HS-5 (cell line): ENCODE measurements around the gene CRY2.
"Not testable (repeated sequence)": the region's sequence is repeated elsewhere in the genome, so short reads cannot be mapped to it uniquely, and the experiment has no call there.

Source experiments
- DNase-seq: peaks from one replicate; pipeline ENCODE4 v3.0.0-alpha.2; 2012; ENCODE audit warnings: low read depth

The CRY2 gene

DNA sequence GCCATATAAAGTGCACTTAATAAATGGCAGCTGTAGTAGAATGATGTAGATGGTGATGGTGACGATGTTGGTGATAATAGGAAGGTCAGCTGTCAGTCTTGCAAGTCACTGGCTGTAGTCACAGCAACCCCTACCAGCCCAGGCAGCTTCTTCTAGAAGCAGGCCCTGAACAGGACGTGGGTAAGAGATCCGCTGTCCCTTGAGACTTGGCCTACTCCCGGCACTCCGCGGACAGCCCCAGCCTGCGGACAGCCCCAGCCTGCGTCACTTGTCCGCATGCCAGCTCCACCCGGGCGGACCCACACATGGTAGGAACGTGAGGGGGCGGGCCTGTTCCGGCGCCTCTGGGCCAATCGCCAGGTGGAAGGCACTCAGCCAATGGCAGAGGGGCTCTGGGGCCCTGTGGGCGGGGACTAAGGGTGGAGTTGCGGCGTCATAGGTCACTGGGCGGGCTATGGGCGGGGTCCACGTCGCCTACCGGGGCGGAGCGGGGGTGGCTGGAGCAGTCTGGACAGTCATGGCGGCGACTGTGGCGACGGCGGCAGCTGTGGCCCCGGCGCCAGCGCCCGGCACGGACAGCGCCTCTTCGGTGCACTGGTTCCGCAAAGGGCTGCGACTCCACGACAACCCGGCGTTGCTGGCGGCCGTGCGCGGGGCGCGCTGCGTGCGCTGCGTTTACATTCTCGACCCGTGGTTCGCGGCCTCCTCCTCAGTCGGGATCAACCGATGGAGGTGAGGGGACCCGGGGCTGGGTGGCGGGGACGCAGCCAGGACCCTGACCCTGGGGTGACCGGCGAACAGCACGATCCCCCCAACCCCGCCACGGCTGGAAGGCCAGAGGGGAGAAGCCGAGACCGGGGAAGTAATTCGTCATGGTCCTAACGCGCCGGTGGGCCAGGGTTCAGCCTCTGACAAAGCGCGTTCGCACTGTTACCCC, at the start of gene CRY2:
Gene CRY2 (plus strand): TSS at position 502 of the 937 bp plus-strand sequence. CDS start 16 bp downstream, at position 518.
- DNase-seq: peak; percentile 90

DNA sequence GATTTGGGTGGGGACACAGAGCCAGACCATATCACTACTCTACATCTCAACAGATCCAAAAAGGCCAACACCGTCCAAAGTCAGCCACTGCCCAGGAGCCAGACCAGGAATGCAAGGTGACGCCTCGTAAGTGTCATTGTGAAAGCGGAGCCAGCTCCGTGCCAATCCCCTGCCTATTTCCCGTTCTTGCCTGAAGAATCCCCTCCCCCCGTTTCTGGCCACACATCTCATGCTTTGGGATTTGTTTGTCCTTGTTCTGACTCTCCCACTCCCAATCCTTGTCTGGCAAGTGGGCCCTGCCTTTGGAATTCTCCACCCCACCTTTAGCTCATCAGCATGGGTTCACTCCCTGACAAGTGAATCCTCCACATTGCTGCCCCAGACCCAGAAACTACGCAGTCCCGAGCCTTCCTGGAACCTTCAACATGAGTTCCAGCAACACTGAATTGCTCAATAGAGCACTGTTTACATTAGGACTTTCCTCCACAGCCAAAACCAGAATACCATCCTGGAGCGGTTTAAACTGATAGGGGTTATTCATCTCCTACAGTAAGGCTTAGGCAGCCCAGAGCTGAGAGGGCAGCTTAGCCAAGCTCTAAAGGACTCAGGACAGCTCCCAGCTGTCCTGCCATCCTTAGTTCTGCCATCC, 48.4 kb upstream of the CRY2 start:
- DNase-seq: no peak

DNA sequence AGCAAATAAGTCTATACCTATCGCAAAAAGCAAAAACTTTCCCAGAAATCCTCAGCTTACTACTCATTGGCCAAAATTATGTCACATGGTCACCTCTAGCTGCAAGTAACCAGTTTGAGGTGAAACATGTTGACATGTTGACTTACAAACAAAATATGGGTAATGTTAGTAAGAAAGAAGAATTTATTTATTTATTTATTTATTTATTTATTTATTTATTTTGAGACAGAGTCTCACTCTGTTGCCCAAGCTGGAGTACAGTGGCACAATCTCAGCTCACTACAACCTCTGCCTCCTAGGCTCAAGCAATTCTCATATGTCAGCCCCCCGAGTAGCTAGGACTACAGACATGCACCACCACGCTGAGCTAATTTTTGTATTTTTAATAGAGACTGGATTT, 47.7 kb upstream of the CRY2 start:
- no peak for DNase-seq

DNA sequence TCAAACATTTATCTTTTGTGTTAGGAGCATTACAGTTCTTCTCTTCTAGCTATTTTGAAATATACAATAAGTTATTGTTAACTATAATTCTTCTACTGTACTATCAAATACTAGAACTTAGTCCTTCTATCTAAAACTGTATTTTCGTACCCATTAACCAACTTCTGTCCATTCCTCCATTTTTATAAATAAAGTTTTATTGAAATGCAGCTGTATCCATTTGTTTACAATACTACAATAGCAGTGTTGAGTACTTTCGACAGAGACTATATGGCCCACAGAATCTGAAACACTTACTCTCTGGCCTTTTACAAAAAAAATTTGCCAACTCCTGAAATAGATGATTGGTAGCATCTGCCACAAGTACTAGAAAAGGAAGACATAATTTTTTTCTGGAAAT, 47.0 kb upstream of the CRY2 start:
- no peak for DNase-seq

DNA sequence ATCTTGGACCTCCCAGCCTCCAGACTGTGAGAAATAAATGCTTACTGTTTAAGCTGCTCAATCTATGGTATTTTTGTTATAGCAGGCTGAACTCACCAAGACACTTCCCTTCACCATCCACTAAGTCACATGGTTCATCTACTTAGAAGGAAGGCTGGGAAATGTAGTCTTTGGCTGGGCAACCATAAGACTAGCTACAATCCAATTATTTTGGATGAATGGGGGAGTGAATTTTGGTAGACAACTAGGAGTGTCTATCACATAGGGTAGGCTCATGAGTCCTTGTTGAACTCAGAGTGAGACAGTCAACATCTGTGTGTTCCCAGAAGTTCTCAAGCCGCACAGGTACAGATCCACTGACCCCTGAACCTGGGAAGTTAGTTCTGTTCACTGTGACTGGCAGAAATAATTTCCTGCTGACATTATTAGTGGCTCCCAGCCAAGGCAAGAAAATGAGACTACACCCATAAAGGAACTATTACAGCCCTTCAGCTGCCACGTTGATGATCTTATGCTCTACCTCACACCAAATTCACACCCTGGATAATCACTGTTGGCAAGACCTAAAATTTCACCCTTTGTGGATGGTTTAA, 45.5 kb upstream of the CRY2 start:
- DNase-seq: no peak

DNA sequence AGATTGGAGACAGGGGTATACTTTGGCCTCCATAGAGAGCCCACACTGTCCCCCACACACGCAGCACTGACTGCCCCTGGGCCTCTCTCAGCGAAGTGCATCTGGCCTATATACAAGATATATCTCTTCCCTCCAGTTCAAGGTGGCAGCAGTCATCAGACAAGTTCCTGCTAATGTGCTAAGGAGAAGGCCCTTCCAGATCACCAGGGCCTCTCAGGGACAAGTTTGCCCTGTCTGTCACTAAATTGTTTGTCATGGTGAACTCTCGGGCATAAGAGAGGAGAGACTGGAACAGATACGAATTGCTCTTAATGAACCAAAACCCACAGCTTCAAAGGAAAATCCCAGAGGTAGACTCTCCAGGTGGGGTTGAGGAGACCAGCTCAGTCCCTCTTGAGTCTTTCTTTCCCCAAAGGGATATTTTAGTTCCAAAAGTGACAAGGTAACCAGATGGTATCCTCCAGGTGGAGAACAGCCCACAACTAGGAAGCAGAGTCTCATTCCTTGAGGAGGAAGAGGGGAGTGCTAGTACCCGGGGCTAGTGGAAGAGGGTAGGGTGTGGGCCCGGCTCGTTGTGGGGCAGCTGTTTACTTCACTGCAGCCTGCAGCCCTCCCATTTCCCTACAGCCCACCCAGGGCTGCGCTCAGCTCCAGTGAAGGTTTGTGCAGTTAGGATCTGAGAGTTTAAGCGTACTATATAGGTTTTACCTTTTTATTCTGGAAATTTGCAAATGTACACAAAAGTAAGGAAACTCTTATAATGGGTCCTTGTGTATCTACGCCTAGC, 44.6 kb upstream of the CRY2 start:
- DNase-seq: no peak

DNA sequence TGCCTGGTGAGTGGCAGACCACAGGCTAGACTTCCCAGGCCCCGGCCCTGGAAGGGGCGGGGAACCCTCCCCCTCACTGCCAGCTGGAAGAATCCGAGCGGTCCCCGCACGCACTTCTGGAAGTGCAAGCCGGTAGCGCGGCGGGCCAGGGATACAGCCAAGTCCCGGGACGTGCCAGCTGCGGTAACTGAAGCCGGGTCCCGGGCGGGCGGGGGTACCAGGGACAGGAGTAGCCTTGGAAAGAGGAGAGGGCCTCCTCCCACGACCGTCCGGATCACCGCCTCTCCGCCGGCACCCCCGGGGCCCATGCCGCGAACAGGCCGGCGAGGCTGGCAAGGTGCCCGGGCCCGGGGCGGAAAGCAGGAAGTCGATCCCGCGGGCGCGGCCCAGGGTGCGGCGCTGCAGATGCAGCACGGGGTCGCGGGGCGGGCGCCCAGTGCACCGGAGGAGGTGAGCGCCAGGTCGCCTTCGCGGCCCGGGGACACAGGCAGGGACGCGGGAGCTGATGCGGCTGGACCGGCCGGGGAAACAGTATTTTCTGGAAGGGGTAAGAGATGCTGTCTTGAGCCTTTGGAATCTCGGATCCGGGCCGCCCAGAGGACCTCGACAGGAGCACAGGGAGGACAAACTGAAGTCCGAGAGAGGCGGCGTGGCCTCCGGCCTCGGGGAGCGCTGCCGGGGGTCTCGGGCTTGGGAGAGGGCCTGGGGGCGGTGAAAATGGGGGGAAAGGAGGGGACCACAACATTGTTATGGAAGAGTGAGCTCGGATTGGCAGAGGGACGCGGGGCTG, 43.1 kb upstream of the CRY2 start:
- no peak for DNase-seq

DNA sequence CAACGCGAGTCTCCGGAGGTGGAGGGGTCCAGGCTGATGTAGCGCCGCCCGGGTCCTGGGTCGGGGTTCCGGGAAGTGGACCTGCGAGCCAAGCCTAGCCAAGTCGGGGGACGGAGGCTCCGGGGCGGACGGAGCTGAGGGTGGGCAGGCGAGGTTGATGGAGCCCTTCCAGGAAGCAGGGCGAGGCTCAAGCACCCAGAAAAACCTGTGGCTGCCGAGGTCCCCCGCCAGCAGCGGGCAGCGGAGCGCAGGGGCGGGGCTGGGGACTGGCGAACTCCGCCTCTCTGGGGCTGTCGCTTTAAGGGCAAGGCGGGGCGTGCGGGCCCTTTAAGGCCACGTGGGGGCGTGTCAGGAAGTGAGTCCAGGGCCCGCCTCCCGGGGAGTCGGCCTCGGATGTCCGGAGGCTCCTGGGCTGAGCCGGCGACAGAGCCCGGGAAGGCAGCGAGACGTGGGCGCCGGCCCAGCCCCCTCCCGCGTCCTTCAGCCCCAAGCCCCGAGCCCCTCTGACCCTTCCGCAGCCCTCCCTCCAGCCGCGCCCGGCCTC, 42.4 kb upstream of the CRY2 start, which contains the start of gene SLC35C1:
Gene SLC35C1 (plus strand): TSS at position 389 of the 544 bp plus-strand sequence. CDS start 653 bp downstream, outside the sequence.
- peak; percentile 66 for DNase-seq

DNA sequence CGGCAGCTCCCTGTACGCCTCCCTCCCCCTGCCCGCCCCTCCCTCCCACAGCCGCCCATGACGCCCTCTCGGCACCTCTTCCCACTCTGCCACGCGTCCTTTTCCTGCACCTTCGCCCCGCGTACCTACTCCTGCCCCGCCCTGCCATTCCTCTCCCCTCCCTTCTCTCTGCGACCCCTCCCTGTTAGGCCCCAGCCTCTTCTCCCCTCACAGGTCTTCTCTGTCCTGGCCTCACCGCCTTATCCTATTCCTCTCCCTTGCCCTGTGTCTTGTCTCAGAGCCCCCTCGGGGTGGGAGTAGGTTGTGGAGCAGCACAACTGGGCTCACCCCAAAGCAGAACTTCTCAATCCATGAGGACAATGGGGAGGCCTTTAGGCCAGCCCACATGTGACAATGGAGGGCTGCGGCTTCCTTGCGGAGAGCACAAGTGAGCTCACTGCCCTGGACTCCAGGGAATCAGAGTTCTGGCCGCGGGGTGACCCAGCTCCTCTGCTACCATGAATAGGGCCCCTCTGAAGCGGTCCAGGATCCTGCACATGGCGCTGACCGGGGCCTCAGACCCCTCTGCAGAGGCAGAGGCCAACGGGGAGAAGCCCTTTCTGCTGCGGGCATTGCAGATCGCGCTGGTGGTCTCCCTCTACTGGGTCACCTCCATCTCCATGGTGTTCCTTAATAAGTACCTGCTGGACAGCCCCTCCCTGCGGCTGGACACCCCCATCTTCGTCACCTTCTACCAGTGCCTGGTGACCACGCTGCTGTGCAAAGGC, 41.8 kb upstream of the CRY2 start:
- no peak for DNase-seq

DNA sequence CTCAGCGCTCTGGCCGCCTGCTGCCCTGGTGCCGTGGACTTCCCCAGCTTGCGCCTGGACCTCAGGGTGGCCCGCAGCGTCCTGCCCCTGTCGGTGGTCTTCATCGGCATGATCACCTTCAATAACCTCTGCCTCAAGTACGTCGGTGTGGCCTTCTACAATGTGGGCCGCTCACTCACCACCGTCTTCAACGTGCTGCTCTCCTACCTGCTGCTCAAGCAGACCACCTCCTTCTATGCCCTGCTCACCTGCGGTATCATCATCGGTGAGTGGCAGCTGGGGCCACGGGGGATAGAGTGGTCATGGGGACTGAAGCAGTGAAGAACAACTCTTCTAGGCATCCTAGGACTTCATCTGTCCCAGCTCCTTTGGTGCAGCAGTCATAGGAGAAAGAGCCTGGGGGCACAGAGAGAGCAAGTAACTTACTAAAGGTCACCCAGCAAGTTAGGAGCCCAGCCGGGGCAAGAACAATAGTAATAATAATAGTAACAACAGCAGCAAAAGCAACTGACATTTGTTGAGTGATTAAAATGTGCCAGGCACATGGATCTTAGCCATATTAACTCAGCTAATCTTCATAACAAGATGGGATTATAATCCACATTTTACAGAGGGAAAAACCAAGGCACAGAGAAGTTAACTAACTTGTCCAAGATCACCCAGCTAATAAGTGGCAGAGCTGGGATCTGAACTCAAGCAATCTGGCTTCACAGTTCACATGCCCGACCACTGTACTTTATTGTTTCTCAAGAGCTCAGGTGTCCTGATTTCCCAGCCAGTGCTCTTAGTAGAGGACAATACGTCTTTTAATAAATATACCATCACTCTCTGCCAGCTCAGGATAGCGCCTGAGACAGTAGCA, 41.0 kb upstream of the CRY2 start:
- DNase-seq: no peak

DNA sequence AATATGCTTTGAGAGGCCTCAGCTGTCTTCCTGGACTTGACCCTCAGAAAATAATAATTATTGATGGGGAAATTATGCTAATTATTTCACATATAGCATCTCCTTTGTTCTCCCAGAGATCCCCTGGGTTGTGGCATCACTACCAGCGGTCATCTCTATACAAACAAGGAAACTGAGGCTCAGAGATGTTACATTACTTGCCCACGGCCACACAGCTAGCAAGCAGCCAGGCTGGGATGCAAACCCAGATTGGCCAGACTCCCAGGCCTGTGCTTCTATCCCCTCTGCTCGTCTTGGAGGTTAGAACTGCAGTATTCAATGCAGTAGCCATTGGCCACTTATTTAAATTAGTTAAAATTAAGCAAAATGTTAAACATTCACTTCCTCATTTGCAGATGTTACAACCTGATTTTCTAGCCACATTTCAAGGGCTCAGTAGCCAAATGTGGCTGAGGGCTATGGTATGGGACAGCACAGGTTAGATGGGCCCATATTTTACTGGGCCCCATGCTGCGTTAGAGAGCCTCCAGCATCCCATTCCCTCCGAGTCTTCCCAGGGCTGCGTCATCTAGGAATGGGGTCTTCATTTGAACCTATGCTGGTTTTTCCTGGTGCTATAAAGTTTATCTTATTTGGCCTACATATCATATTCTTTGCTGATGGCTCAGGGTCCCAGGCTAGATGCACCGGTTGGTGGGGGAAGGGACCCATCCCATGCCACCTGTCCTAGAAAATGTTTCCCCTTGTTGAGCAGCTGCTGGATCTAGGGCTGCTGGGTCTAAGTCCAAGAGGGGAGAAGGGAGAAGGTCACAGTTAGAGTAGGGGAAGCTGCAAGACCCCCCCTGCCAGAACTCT, 40.1 kb upstream of the CRY2 start:
- no peak for DNase-seq

DNA sequence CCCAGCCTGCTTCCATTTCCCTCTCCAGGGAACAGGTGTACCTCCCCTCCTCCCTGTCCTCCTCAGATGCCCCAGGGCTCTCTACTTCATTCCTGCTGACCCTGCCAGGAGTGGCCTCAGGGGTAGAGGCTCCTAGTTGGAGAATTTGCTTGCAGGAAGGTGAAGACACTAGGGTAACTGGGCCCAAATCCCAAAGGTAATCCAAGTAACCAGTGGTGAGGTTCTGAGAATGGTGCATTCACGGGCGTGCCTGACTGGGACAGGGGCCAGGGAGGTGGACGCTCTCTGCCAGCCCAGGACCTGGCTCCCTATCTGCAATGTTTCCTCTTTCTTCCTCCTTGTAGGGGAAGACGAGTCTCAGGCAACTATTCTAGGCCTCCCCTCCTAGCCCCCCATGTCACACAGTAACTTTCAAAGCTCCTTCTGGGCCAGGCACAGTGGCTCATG, 39.5 kb upstream of the CRY2 start:
- no peak for DNase-seq

DNA sequence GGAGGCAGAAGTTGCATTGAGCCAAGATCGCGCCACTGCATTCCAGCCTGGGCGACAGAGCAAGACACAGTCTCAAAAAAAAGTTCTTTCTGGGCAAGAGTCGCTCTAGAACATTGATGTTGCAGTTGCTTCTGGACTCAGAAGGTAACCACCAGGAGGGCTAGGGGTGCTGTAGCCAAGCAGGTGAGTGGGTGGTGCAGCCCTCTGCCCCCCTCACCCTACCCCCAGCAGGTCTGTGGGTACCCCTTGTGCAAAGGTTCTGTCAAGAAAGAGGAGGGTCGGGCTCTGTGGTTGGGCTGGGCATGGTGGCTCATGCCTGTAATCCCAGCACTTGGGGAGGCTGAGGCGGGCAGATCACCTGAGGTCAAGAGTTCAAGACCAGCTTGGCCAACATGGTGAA, 38.8 kb upstream of the CRY2 start:
- DNase-seq: not testable (repeated sequence)

DNA sequence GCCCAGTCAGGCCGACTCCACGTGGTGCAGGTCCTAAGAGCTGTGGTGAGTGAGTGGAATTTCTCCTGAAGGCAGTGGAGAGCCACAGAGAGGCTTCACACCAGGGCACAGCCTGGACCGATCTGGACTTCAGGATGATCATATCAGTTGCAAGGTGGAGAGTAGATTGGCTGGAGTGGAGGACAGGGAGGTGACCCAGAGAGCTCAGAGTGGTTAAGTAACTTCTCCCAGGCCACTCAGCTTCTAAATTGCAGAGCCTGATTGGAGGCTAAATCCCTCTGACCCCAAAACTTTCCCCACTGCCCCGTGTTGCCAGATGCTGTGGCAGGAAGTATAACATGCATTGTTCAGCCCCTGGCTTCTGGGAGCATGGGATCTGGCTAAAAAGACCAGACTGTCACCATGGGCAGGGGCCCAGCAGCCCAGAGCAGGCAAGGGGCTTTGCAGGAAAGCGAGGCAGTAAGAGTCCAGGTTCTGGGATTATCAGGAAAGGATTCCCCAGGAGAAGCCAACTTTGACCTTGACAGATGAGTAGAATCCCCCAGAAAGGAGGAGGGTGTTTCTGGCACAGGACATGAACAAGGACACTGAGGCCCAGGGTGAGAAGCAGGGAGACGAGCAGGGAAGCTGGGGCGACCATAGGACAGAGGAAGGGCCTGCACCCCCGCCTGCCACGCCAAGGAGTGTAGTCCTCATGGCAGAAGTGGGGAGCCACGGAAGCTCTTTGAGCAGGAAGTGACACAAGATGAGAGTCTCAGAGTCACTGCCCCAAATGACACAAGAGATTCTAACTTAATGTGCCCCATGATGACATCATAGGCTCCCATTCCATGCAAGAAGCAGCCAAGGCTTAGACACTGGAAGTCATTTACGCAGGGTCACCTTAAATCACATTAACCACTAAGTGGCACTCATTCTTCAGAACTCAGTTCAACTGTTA, 37.5 kb upstream of the CRY2 start:
- DNase-seq: no peak

DNA sequence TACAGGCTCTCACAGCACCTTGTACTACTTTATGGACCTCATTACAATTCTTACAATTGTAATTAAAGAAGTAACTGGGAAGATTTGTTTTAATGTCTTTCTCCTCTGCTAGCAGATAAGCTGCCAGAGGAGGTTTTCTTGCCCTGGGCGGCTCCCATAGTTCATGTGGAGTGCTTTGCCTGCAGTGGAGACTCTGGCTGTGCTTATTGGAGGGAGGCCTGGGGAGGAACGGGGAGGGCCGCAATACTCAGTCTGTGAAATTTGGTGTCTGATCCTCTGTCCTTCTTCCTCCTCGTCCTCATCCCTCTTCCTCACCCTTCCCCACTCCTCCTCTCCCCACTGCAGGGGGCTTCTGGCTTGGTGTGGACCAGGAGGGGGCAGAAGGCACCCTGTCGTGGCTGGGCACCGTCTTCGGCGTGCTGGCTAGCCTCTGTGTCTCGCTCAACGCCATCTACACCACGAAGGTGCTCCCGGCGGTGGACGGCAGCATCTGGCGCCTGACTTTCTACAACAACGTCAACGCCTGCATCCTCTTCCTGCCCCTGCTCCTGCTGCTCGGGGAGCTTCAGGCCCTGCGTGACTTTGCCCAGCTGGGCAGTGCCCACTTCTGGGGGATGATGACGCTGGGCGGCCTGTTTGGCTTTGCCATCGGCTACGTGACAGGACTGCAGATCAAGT, 36.7 kb upstream of the CRY2 start:
- no peak for DNase-seq

DNA sequence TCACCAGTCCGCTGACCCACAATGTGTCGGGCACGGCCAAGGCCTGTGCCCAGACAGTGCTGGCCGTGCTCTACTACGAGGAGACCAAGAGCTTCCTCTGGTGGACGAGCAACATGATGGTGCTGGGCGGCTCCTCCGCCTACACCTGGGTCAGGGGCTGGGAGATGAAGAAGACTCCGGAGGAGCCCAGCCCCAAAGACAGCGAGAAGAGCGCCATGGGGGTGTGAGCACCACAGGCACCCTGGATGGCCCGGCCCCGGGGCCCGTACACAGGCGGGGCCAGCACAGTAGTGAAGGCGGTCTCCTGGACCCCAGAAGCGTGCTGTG, 36.2 kb upstream of the CRY2 start:
- no peak for DNase-seq
